HCT116 (cell line): ENCODE data around the gene TEX264. TPM values are rescaled to one million over a fixed set of nuclear protein-coding genes. Genes with fewer than 3 reads are reported as not detected.

Experiments
- ATAC-seq: fragments of 200-7000 bp; cut with Tn5 transposase; 2 replicates; pipeline ENCODE4 v1.9.1; 2020; ENCODE audit warnings: mild to moderate bottlenecking, moderate library complexity
- BruUV-seq: library from RNA; stranded (reverse); fragments of 400-500 nt; replicated peaks from 2 replicates; lab custom pipeline; 2021; lab: Mats Ljungman, UMichigan
- CTCF ChIA-PET: fragments of 300-600 bp; sonication (Branson Sonifier 250); formaldehyde crosslinking; loops from one replicate; lab custom pipeline; 2021; ENCODE audit warnings: antibody characterized with exemption; lab: Charles Lee
- POLR2A ChIA-PET: fragments of 300-600, 350-600 bp; sonication (Branson Sonifier 250); formaldehyde crosslinking; loops from one replicate; lab custom pipeline; 2021; ENCODE audit warnings: antibody characterized with exemption; lab: Charles Lee
- RAD21 ChIA-PET, 2 experiments: fragments of 300-600 bp; sonication (Branson Sonifier 250); formaldehyde crosslinking; loops; one replicate each; lab custom pipeline; 2023; ENCODE audit warnings: low total read pairs in 2 of 2; ENCODE audit not compliant: uncharacterized antibody in 2 of 2, unreplicated experiment in 2 of 2, low non-redundant PET in 1 of 2; lab: Charles Lee
- DNase-seq: peaks from one replicate; pipeline ENCODE4 v3.0.0-alpha.2; 2010; ENCODE audit warnings: low read depth, low spot score
- H2AFZ ChIP-seq: fragments of 200-600 bp; shearing (Covaris generic), sonication (generic); 2 replicates; pipeline ENCODE4 v1.6.1; 2017; ENCODE audit warnings: low read depth, mixed run types, mixed read lengths, antibody characterized with exemption, low read length; ENCODE audit not compliant: poor library complexity, severe bottlenecking
- H3K27ac ChIP-seq: 2 replicates; pipeline ENCODE4 v1.5.1; 2012; ENCODE audit warnings: low read depth, low read length
- H3K27me3 ChIP-seq: fragments of 200-600 bp; sonication (generic); 2 replicates; pipeline ENCODE4 v1.6.1; 2016; ENCODE audit warnings: mixed run types, low read length, mixed read lengths; ENCODE audit not compliant: insufficient read depth
- H3K36me3 ChIP-seq, 2 experiments: fragments of 200-500 bp in 1 of 2; fragments of 200-600 bp in 1 of 2; sonication (Bioruptor generic) in 1 of 2; sonication (generic) in 1 of 2; 2 replicates each; pipeline versions ENCODE4 v1.5.1 to v1.6.1; 2014 to 2016; ENCODE audit warnings: low read length in 2 of 2, inconsistent platforms in 1 of 2, mixed read lengths in 1 of 2, mixed run types in 1 of 2; ENCODE audit not compliant: insufficient read depth in 2 of 2, control insufficient read depth in 1 of 2
- H3K4me1 ChIP-seq, 2 experiments: fragments of 200-600 bp in 1 of 2; sonication (generic) in 1 of 2; 2 replicates each; pipeline versions ENCODE4 v1.5.1 to v1.6.1; 2012 to 2017; ENCODE audit warnings: low read length in 2 of 2, inconsistent platforms in 1 of 2, mild to moderate bottlenecking in 1 of 2, mixed read lengths in 1 of 2, mixed run types in 1 of 2, moderate library complexity in 1 of 2; ENCODE audit not compliant: insufficient read depth in 2 of 2, control insufficient read depth in 1 of 2
- H3K4me2 ChIP-seq: fragments of 200-600 bp; sonication (generic); 2 replicates; pipeline ENCODE4 v1.6.1; 2017; ENCODE audit warnings: mixed run types, low read length, mixed read lengths
- H3K4me3 ChIP-seq, 2 experiments: fragments of 200-600 bp in 1 of 2; sonication (generic) in 1 of 2; replicated peaks in 1 of 2; 2 replicates each; pipeline ENCODE4 v1.5.1; 2011 to 2016; ENCODE audit warnings: low read length in 2 of 2, control low read depth in 1 of 2, low read depth in 1 of 2, mild to moderate bottlenecking in 1 of 2, mixed read lengths in 1 of 2, mixed run types in 1 of 2
- H3K79me2 ChIP-seq: fragments of 200-600 bp; sonication (generic); 2 replicates; pipeline ENCODE4 v1.6.1; 2017; ENCODE audit warnings: mild to moderate bottlenecking, mixed run types, low read length, moderate library complexity, mixed read lengths; ENCODE audit not compliant: insufficient read depth
- H3K9ac ChIP-seq: fragments of 200-600 bp; sonication (generic); 2 replicates; pipeline ENCODE4 v1.6.1; 2016; ENCODE audit warnings: low read length, mixed read lengths
- H3K9me2 ChIP-seq: fragments of 200-600 bp; sonication (generic), shearing (Covaris generic); 2 replicates; pipeline ENCODE4 v1.6.1; 2017; ENCODE audit warnings: mixed run types, mild to moderate bottlenecking, moderate library complexity; ENCODE audit not compliant: insufficient read depth
- H3K9me3 ChIP-seq, 2 experiments: fragments of 200-500 bp in 1 of 2; fragments of 200-600 bp in 1 of 2; sonication (Bioruptor generic) in 1 of 2; sonication (generic) in 1 of 2; 2 replicates each; pipeline ENCODE4 v1.6.1; 2014 to 2017; ENCODE audit warnings: low read length in 2 of 2, mixed read lengths in 2 of 2, inconsistent platforms in 1 of 2, low read depth in 1 of 2, mild to moderate bottlenecking in 1 of 2, mixed run types in 1 of 2, moderate library complexity in 1 of 2; ENCODE audit not compliant: control insufficient read depth in 1 of 2, insufficient read depth in 1 of 2
- H4K20me1 ChIP-seq: fragments of 200-600 bp; sonication (generic), shearing (Covaris generic); 2 replicates; pipeline ENCODE4 v1.6.1; 2017; ENCODE audit warnings: mixed run types, mild to moderate bottlenecking, moderate library complexity; ENCODE audit not compliant: insufficient read depth
- ATF3 ChIP-seq: IDR thresholded peaks from 2 replicates; pipeline ENCODE4 v1.6.1; 2012
- CEBPB ChIP-seq: IDR thresholded peaks from 2 replicates; pipeline ENCODE4 v1.6.1; 2012; ENCODE audit warnings: low read depth
- EGR1 ChIP-seq: IDR thresholded peaks from 2 replicates; pipeline ENCODE4 v1.6.1; 2012; ENCODE audit warnings: low read depth
- ELF1 ChIP-seq: IDR thresholded peaks from 2 replicates; pipeline ENCODE4 v1.6.1; 2012; ENCODE audit warnings: low read depth, borderline replicate concordance
- EZH2 ChIP-seq: fragments of 200-600 bp; sonication (generic); IDR thresholded peaks from 2 replicates; pipeline ENCODE4 v1.6.1; 2017; ENCODE audit warnings: antibody characterized with exemption, mixed run types
- EZH2phosphoT487 ChIP-seq: fragments of 200-600 bp; IDR thresholded peaks from 2 replicates; pipeline ENCODE4 v1.6.1; 2018; ENCODE audit warnings: antibody characterized with exemption, borderline replicate concordance
- FOSL1 ChIP-seq: IDR thresholded peaks from 2 replicates; pipeline ENCODE4 v1.6.1; 2012; ENCODE audit warnings: low read depth
- JUND ChIP-seq: IDR thresholded peaks from 2 replicates; pipeline ENCODE4 v1.6.1; 2012
- MAX ChIP-seq: IDR thresholded peaks from 2 replicates; pipeline ENCODE4 v1.6.1; 2012
- POLR2AphosphoS5 ChIP-seq: IDR thresholded peaks from 2 replicates; pipeline ENCODE4 v1.6.1; 2011; ENCODE audit warnings: mild to moderate bottlenecking, low read depth, low read length, moderate library complexity
- RAD21 ChIP-seq: IDR thresholded peaks from 2 replicates; pipeline ENCODE4 v1.6.1; 2012; ENCODE audit warnings: low read depth, mild to moderate bottlenecking
- SP1 ChIP-seq: IDR thresholded peaks from 2 replicates; pipeline ENCODE4 v1.6.1; 2012; ENCODE audit warnings: low read depth
- SRF ChIP-seq: IDR thresholded peaks from 2 replicates; pipeline ENCODE4 v1.6.1; 2012; ENCODE audit warnings: low read depth
- TCF7L2 ChIP-seq: IDR thresholded peaks from 2 replicates; pipeline ENCODE4 v1.7.0; 2011; ENCODE audit warnings: borderline replicate concordance, inconsistent platforms; ENCODE audit not compliant: insufficient read depth, insufficient read length; ENCODE audit errors: extremely low read depth
- ZBTB33 ChIP-seq: IDR thresholded peaks from 2 replicates; pipeline ENCODE4 v1.6.1; 2011; ENCODE audit warnings: mild to moderate bottlenecking, low read length, moderate library complexity; ENCODE audit not compliant: insufficient replicate concordance; ENCODE audit errors: extremely low read depth
- ZNF274 ChIP-seq: fragments of 200-500 bp; sonication (Bioruptor generic); IDR thresholded peaks from 2 replicates; pipeline ENCODE4 v1.6.1; 2014; ENCODE audit warnings: mild to moderate bottlenecking, low read depth, low read length, inconsistent platforms
- intact Hi-C: fragments of 100-400 bp; cut with micrococcal nuclease; formaldehyde crosslinking; loops from 2 replicates; pipeline ENCODE4 v1.10.0; 2022
- total RNA-seq: library from RNA; stranded (reverse); gene quantifications from one replicate; pipeline ENCODE4 v1.2.1, GENCODE V29; 2021; ENCODE audit not compliant: unreplicated experiment

TEX264 gene
- total RNA-seq, 1 experiment from 2014 or later: 36.0 TPM

- Histone ChIP-seq H3K4me2 (no peak overlapping the region), H3K9me2 (no peaks in the 10 kb centered on the region), H3K9ac (no peak overlapping the region)
- intact Hi-C loops: loop anchor here (5.0 kb wide), 1 partner anchor 264 kb away; the partner anchor contains the start of gene ACY1
- DNase-seq: no peak
- TF ChIP-seq EGR1 (no peak), POLR2AphosphoS5 (no peak), MAX (no peak), FOSL1 (no peak), EZH2 (no peak), CEBPB (no peak), TCF7L2 (no peak), RAD21 (no peak), ATF3 (no peak), EZH2phosphoT487 (no peak), SP1 (no peak), ZNF274 (no peak), ELF1 (no peak), SRF (no peak), ZBTB33 (no peak), JUND (no peak)
- TF ChIP-seq, all 23 proteins: peak for 0
- CTCF ChIA-PET: interaction anchor here (1.0 to 2.6 kb wide), 5 partner anchors 8 to 264 kb away, joined by 3 to 20 read pairs (median 10); partner anchors contain the start of gene ACY1
- Histone ChIP-seq H3K9me3 (no peaks in the 10 kb centered on the region), H4K20me1 (no peaks in the 10 kb centered on the region), H3K36me3 (no peaks in the 10 kb centered on the region), H2AFZ (no peak overlapping the region), H3K4me3 (no peak overlapping the region), H3K4me1 (peaks cover 0 to 7% of the 10 kb centered on the region in 2 experiments; a peak in 2 of 4 replicates), H3K27me3 (0 out of 2 replicates have a peak, but pooled peaks cover 4% of the 10 kb centered on the region), H3K79me2 (no peaks in the 10 kb centered on the region), H3K27ac (no peak overlapping the region)
- ATAC-seq: no peak
- RAD21 ChIA-PET: no interaction called here
- POLR2A ChIA-PET: no interaction called here
- no TSS peak for BruUV-seq
Observed at GRCh38 chr3:51717947-51718346, 46.9 kb downstream of the TEX264 start.
